Putamen (tissue), 1 donor: ENCODE data around the gene STKLD1.
A peak's percentile ranks its signal among the peaks of the same experiment; 100 is the strongest.
"Not testable (repeated sequence)": the region's sequence is repeated elsewhere in the genome, so short reads cannot be mapped to it uniquely, and the experiment has no call there.

Experiments
- DNase-seq: peaks from one replicate; pipeline ENCODE4 v3.0.0-alpha.2; 2016; ENCODE audit warnings: low spot score

Gene STKLD1

GRCh38 chr9:133375724-133376654, at the start of gene STKLD1, which contains the start of gene SURF4:
Gene STKLD1, plus strand, starts transcription at chr9:133376366. Its CDS starts 108 bp downstream, at chr9:133376474.
Gene SURF4, minus strand, starts transcription at chr9:133376060. Its CDS starts 91 bp downstream, at chr9:133375969.
- DNase-seq: peak; percentile 94

GRCh38 chr9:133327021-133327420, 49.1 kb upstream of the STKLD1 start:
- DNase-seq: not testable (repeated sequence)

GRCh38 chr9:133327834-133328484, 48.2 kb upstream of the STKLD1 start:
- no peak for DNase-seq

DNA sequence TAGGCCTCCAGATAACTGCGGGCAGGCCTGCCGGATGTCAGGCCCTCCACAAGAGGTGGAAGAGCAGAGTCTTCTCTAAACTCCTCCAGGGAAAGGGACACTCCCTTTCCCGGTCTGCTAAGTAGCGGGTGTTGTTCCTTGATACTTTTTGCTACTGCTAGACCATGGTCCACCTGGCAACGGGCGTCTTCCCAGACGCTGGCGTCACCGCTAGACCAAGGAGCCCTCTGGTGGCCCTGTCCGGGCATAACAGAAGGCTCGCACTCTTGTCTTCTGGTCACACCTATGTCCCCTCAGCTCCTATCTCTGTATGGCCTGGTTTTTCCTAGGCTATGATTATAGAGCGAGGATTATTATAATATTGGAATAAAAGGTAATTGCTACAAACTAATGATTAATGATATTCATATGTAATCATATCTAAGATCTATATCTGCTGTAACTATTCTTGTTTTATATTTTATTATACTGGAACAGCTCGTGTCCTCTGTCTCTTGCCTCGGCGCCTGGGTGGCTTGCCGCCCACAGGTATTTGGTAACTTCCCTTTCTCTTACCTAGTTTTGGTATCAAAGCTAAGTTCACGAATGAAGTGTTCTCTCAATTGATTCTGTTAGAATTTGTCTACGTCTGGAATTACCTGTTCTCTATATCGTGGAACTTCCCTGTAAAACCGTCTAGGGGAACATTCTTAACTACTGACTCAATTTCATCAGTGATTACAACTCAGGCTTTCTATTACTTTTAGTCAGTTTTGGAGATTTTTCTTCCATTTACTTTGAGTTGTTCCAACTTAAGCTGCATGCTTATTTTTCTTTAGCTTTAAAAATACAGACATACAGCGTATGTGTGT, 46.6 kb upstream of the STKLD1 start:
- not testable (repeated sequence) for DNase-seq

GRCh38 chr9:133331221-133331620, 44.9 kb upstream of the STKLD1 start:
- DNase-seq: no peak

GRCh38 chr9:133331641-133332380, 44.4 kb upstream of the STKLD1 start:
- no peak for DNase-seq

DNA sequence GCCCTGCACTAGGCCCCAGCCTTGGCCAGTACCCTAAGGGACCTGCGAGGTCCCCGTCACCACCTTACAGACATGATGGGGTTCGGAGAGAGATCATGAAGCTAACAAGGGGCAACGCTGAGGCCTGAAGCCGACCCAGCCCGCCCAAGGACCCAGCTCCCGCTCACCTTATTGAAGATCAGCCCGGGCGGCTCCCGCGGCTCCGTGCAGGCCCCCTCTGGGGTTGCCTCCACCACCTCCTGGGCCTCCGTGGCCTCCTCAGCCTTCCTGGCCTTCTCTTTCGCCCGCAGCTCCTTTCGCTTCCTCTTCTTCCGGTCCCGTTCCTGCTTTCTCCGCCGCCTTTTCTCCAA, 43.8 kb upstream of the STKLD1 start:
- DNase-seq: no peak

DNA sequence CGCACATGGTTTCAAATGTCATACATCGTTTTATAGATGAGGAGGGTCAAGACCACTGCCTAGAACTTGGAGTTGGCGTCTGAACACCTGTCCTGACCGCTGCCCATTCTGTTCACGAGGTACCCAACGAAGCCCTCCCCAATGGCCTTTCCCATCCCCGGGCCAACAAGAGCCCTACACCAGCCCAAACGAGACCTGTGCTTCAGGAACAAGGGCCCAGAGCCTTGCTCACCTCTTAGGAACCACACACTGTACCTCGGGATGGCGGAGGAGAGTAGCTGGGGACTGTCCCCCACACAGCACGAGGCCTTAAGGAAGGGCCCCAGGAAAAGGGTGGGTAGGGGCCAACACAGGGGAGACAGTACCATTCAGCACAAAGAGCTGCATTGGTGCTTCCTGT, 43.2 kb upstream of the STKLD1 start:
- no peak for DNase-seq

GRCh38 chr9:133333566-133333965, 42.6 kb upstream of the STKLD1 start:
- no peak for DNase-seq

DNA sequence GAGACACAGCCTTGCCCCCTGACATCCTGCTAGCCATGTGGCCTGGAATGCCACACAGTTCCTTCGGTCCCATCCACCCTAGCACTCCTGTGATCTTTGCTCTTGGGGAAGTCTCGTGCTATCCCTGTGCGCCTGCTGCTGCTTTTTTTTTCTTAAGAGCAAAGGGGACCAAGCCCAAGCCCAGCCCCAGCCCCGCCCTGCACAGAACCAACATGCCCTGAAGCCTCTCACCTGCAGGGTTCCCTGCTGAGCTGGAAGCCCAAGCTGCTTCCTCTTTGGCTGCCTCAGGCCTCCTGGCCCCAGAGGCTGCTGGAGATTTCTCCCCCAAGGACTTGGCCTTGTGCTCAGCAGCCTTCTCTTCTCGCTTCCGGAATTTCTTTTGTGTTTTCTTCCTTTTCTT, 42.0 kb upstream of the STKLD1 start:
- no peak for DNase-seq

DNA sequence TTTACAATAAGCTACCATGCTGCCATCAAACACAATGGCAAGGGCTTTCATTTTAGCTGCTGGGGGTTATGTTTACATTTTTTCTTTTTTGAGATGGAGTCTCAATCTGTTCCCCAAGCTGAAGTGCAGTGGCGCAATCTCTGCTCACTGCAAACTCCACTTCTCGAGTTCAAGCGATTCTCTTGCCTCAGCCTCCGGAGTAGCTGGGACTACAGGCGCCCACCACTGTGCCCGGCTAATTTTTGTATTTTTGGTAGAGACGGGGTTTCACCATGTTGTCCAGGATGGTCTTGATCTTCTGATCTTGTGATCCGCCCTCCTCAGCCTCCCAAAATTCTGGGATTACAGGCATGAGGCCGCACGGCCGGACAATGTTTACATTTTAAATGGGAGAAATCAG, 41.3 kb upstream of the STKLD1 start:
- not testable (repeated sequence) for DNase-seq

DNA sequence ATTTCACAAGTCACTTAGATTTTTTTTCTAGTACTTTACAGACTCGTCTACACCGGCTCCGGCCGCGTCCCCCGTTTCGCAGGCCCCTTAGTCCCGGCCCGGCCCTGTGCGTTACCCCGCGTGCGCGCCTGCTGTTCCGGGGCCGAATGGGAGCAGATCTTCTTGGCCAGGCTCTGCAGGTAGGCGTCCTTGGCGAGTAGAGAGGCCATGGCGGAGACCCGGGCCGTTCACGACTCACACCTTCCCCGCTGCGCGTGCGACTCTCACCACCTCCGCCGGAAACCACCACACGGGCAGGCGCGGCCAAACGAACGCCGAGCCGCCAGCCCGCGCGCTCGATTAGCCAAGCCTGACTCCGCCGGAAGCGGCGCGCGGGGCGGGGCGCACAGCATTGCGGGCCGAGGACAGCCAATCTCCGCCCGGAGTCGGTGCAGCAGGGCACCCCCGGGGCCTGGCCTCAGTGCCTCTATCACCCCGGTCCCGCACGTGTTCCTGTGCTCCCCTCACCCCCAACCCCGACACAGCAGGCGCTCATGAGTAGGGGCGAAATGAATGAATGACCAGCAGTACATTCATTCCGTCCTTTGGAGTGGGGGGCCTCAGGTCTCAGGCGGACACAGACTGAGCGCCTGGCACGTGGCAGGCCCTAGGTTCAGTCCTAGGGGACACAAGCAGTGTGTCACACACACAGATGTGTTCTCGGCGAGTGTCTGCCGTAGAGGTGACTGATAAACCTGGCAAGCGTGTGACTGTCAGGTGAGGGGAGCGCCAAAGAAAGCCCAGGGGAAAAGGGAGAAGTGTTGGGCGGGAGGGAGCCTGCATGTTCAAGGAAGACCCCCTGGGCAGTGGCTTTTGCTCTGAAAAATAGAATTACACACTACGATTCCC, 40.0 kb upstream of the STKLD1 start, which contains the start of gene SURF6:
Gene SURF6 (minus strand): TSS at position 265 of the 888 bp plus-strand sequence. CDS start 56 bp downstream, at position 209.
- DNase-seq: peak; percentile 91

DNA sequence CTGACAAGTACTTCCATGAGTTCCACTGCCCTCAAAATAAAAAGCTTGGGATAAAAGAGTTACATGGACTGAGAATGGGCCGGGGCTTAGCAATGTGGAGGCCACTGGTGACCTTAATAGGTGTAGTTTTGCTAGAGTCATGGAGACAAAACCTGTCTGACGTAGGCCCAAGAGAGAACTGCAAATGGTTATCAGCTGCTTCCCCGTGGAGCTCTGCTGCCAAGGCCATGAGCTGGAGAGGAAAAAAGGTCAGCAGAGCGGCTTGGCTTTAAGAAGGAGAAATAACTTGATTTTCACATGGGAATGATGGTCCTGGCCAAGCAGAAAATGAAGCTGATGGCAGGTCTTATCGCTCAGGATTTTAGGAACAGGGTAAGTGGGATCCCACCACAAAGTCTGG, 36.5 kb upstream of the STKLD1 start:
- DNase-seq: no peak

DNA sequence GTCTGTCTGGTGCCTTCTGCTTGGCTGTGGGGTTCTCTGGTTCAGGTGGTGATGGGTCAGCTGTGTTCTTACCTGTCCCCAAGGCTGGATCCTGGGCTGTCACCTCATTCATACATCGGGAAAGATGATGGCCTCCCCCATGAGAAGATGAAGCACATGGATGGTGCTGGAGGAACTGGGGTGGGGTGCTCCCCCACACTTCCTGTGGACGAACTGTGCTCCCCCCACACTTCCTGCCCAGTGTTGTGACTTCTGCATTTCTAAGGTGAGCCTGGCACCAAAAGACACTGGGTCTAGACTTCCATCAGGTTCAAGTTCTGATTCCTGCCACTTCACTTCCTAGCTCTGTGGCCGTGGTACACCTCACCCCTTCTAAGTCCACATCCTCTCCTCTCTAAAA, 35.9 kb upstream of the STKLD1 start:
- no peak for DNase-seq

GRCh38 chr9:133340916-133341315, 35.2 kb upstream of the STKLD1 start:
- no peak for DNase-seq

DNA sequence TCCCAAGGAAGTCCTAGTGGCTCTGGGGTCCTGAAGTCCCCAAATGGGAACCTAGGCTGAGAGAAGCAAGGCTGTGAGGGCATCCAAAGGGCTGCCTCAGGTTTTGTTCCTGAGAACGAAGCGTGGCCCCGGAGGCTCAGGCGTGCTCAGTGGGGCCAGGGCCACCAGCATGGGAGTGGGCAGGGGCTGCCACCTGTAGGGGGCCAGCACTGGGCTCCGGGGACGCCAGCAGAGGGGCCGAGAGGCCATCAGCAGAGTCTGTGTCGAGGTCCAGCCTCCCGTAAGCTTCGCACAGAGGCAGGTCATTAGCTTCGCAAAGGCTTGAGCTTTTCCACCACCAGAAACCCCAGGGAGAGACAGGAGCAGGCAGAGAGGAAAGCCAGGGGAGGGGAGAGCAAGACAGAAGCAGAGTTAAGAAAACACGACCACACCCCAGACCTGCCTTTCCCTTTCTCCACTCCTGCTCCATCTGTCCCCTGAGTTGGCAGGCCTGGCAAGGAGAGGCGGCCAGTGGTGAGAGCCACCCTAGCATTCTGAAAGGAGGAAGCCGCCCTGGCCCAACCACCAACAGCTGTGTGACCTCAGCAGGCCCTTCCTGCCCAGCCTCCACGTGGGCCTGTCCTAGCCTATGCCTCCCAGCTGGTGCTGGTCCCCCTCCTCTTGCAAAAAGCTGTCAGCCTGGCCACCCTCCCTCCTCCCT, 34.6 kb upstream of the STKLD1 start:
- no peak for DNase-seq

- no peak for DNase-seq
These were observed 34.1 kb upstream of the STKLD1 start for GRCh38 chr9:133342069-133342406.

DNA sequence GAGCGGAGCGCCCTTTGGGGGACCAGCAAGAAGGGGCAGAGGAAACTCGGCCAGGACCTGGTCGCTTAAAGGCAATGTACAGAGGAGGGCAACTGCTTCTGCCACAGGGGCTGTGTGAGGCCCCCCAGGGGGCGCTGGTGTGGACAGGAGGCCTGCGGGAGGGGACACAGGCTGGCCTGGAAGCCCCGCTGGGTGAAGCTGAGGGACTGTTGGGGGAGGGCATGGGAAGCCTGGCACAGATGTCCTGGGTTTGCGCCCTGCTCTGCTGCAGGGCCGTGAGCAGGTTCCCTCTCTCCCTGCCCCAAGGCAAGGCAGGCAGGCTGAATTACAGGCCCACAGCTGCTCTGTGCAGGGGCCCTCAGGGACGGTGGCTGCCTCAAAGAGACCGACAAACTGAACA, 33.6 kb upstream of the STKLD1 start:
- no peak for DNase-seq

DNA sequence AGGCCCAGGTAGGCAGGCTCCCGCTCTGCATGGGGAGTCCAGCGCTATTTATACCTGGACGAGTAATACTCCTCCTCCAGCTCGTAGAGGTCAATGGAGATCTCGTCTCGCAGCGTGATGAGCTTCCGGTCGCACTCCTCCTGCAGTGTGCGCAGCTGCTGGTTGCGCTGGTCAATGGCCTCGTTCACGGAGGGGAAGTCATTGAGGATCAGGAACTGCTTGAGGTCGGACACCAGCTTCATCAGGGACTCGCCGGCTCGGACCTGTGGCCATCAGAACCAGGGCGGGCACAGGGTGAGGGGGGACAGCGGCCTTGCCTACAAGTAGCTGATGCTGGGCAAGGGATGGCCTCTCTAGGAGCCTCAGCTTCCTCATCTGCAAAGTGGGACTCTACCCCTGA, 32.1 kb upstream of the STKLD1 start:
- DNase-seq: no peak

DNA sequence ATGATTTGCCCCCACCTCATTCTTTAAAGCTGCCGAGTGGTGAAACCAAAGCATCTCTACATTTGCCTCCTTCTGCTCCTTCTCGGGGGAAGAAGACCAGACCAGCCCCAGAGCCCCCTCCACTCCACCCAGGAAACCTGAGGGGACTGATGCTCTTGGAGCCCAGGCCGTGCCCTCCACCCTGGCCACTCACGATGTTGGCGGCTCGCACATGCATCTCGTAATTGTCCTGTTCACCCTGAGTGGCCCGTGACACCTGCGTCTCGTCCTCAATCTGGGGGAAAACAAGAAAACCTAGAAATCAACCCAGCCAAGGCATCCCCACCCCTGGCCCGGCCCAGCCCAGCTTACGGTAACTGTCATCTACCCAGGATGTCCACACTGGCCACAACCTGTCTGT, 31.2 kb upstream of the STKLD1 start:
- no peak for DNase-seq
